Left ventricle myocardium inferior (tissue), 1 donor: ENCODE measurements around the gene ASNSD1. TPM values are rescaled to one million over a fixed set of nuclear protein-coding genes. Genes with fewer than 3 reads are reported as not detected.

Source experiments
- DNase-seq: peaks from one replicate; pipeline ENCODE4 v3.0.0-alpha.2; 2020
- H3K27ac ChIP-seq: fragments of 200-600 bp; replicated peaks from 2 replicates; pipeline ENCODE4 v1.8.0; 2021
- H3K27me3 ChIP-seq: fragments of 200-600 bp; 2 replicates; pipeline ENCODE4 v1.8.0; 2021; ENCODE audit warnings: low read depth
- H3K36me3 ChIP-seq: fragments of 200-600 bp; 2 replicates; pipeline ENCODE4 v1.8.0; 2021
- H3K4me1 ChIP-seq: fragments of 200-600 bp; 2 replicates; pipeline ENCODE4 v1.8.0; 2021
- H3K4me3 ChIP-seq: fragments of 200-600 bp; 2 replicates; pipeline ENCODE4 v1.8.0; 2021; ENCODE audit warnings: mild to moderate bottlenecking, moderate library complexity
- H3K9me3 ChIP-seq: fragments of 200-600 bp; replicated peaks from 2 replicates; pipeline ENCODE4 v1.8.0; 2021
- intact Hi-C: fragments of 100-400 bp; cut with micrococcal nuclease; formaldehyde crosslinking; loops from one replicate; pipeline ENCODE4 v1.11.0; 2022
- total RNA-seq: library from RNA; stranded (reverse); fragmentation: NEBNext Ultra II Directional; extraction: Animal tissue kit (Norgen Biotek cat#: 25700); gene quantifications from one replicate; pipeline ENCODE4 v1.2.1, GENCODE V29; 2021
- TF ChIP-seq, protein P1 (sequence below): fragments of 200-600 bp; IDR thresholded peaks from 2 replicates; pipeline ENCODE4 v1.8.0; 2021; ENCODE audit warnings: antibody characterized with exemption, mild to moderate bottlenecking, borderline replicate concordance
- donor health status: DM: no; HTN: yes; CAD: no; lungs with severe emphysema.

ASNSD1 gene
- total RNA-seq, 1 donor from 2014 or later, result 31.6 TPM

DNA sequence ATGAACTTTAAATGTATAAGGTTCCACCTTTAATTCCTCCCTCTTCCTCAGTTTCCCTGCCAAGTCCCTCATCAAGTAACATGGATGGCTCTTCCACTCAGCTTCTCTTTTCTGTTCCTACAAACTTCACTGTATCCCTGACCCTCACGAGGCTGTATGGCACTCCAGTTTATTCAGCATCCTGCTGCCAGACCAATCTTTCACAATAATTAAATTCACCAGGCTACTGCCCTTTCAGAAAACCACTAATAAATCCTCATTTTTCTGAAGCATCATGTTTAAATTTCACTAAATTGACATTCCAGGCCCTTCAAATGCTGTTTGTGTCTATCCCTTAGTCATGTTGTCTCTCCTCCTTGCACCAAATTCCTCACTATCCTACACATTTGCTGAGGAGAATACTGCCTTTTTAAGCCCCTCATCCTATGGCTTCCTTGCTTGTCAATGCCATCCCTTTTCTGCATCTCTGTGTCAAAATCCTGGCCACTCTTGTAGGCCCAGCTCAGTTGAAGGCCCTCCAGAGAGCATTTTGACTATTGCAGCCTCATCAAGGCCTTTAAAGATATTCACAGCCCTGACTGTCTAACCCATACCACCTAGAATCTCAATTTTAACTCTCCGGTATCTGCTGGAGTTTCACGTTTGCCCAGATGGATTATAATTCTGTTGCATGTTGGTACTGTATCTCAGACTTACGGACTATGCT, 22.8 kb upstream of the ASNSD1 start:
- Histone ChIP-seq H3K27ac (no peak overlapping the region), H3K36me3 (no peaks in the 10 kb centered on the region), H3K4me1 (no peaks in the 10 kb centered on the region), H3K27me3 (no peaks in the 10 kb centered on the region), H3K4me3 (no peak overlapping the region), H3K9me3 (no peaks in the 10 kb centered on the region)
- DNase-seq, result no peak
- intact Hi-C loops, result no loop called here
- TF ChIP-seq, protein P1, sequence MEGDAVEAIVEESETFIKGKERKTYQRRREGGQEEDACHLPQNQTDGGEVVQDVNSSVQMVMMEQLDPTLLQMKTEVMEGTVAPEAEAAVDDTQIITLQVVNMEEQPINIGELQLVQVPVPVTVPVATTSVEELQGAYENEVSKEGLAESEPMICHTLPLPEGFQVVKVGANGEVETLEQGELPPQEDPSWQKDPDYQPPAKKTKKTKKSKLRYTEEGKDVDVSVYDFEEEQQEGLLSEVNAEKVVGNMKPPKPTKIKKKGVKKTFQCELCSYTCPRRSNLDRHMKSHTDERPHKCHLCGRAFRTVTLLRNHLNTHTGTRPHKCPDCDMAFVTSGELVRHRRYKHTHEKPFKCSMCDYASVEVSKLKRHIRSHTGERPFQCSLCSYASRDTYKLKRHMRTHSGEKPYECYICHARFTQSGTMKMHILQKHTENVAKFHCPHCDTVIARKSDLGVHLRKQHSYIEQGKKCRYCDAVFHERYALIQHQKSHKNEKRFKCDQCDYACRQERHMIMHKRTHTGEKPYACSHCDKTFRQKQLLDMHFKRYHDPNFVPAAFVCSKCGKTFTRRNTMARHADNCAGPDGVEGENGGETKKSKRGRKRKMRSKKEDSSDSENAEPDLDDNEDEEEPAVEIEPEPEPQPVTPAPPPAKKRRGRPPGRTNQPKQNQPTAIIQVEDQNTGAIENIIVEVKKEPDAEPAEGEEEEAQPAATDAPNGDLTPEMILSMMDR, result no peak

DNA sequence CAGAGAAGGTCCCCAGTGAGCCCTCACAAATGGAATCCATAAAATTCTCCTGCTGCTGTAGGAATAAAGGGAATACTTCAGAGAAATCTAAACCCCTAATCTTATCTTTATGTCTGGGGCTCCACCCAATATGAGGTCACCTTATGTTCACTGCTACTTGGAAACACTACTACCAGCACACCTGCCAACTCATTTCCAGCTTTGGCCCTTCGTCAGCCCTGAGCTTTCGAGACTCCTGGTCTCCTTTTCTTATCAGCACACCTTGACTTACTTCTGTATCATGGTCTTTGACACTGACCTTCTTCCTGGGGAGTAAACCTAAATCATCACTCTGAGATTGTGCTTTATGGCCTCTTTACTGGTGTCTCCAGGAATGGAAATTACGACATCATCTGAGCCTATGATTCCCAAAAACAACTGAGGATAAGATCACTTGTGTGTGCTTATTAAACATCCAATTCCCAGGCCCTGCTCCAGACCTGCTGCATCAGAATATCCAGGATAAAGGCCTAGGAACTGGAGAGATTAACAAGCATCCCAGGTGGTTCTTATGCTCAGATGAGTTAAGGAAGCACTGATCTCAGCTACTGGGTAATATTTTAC, 22.2 kb upstream of the ASNSD1 start:
- intact Hi-C loops, result no loop called here
- no peaks in the 10 kb centered on the region for H3K27me3 ChIP-seq
- H3K9me3 ChIP-seq, result no peaks in the 10 kb centered on the region
- TF ChIP-seq, protein P1, result no peak
- no peak overlapping the region for H3K27ac ChIP-seq
- DNase-seq, result no peak
- H3K4me1 ChIP-seq, result no peaks in the 10 kb centered on the region
- H3K36me3 ChIP-seq, result no peaks in the 10 kb centered on the region
- H3K4me3 ChIP-seq, result no peak overlapping the region

DNA sequence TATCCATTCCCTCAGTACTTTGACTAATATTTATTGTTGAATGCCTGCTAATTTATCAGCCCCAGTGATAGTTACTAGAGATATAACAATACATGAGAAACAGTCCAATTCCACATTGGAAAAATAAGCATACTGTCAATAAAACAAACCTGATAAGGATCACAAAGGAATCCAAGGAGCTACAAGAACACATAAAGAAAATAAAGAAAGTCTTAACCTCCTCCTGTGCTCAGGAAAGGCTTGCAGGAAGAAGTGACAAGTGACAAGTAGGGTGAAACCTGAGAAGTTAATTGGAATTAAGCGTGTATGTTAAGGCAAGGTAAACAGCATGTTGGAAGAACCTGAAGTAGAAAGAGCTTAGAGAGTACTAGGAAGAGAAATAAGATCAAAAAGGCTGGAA, 20.3 kb upstream of the ASNSD1 start:
- TF ChIP-seq, protein P1, result no peak

DNA sequence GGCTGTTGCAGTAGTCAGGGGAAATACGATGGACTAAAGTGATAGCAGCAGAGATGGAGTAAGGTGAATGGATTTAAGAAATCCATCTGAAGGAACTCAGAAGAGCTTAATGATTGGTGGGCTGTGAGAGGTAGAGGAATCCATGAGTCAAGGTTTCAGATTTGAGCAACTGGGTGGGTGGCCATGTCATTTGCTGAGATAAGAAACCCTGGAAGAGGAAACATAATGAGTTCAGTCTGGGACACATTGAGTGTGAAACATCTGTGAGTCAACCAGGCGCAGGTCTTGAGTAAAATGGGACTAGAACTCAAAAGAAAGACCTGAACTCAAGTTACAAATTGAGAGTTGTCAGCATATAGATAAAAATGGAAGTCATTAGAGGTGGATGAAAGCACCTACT, 19.7 kb upstream of the ASNSD1 start:
- Histone ChIP-seq H3K36me3 (no peaks in the 10 kb centered on the region), H3K9me3 (no peaks in the 10 kb centered on the region), H3K27ac (no peak overlapping the region), H3K4me1 (no peaks in the 10 kb centered on the region), H3K4me3 (no peak overlapping the region), H3K27me3 (no peaks in the 10 kb centered on the region)
- intact Hi-C loops, result no loop called here
- DNase-seq, result no peak
- TF ChIP-seq, protein P1, result no peak

More for the DNA sequence above, 20.3 kb upstream of the ASNSD1 start:
- Histone ChIP-seq H3K9me3 (no peaks in the 10 kb centered on the region), H3K4me3 (no peak overlapping the region), H3K27ac (no peak overlapping the region), H3K4me1 (no peaks in the 10 kb centered on the region), H3K36me3 (no peaks in the 10 kb centered on the region), H3K27me3 (no peaks in the 10 kb centered on the region)
- intact Hi-C loops, result no loop called here
- DNase-seq, result no peak

DNA sequence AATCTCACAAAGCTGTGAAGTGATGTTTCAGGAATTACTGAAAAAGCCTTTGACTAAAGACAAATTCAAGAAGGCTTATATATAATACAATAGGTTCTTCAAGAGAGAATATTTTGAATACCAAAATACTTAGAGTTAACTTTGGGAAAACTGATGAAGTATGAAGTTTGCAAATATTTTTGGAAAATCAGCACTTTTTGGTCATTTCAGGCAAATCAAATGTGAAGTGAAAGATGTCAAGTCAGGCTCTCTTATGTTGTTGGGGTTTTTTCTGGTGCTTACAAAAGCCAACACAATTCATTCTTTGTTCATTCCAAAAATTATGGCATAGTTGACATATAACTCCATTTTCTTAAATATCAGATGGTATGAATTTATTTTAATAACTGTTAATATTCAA, 14.7 kb upstream of the ASNSD1 start:
- Histone ChIP-seq H3K27me3 (no peaks in the 10 kb centered on the region), H3K27ac (no peak overlapping the region), H3K36me3 (no peaks in the 10 kb centered on the region), H3K4me3 (no peak overlapping the region), H3K9me3 (no peaks in the 10 kb centered on the region), H3K4me1 (no peaks in the 10 kb centered on the region)
- no peak for DNase-seq
- intact Hi-C loops, result no loop called here
- TF ChIP-seq, protein P1, result no peak
